GM19395 (cell line): Measurements from ENCODE around the gene CD200R1L.
"Not testable (repeated sequence)": the region's sequence is repeated elsewhere in the genome, so short reads cannot be mapped to it uniquely, and the experiment has no call there.

Experiments used
- ATAC-seq: cut with Tn5 transposase; IDR thresholded peaks from one replicate; pipeline ENCODE4 v1.9.1; 2021; ENCODE audit warnings: mild to moderate bottlenecking, moderate library complexity; ENCODE audit not compliant: unreplicated experiment

The CD200R1L gene

GRCh38 chr3:112846764-112847163 is at the start of gene CD200R1L:
Gene CD200R1L, minus strand, starts transcription at chr3:112846864. Its CDS starts 17,497 bp downstream, at chr3:112829367.
- no peak for ATAC-seq

- no peak for ATAC-seq
Measured at GRCh38 chr3:112894258-112894657, 47.6 kb upstream of the CD200R1L start.

- no peak for ATAC-seq
Measured at GRCh38 chr3:112889357-112889756, 42.7 kb upstream of the CD200R1L start.

GRCh38 chr3:112888381-112889085 is 41.9 kb upstream of the CD200R1L start:
- no peak for ATAC-seq

GRCh38 chr3:112884678-112885290 is 38.1 kb upstream of the CD200R1L start:
- no peak for ATAC-seq

GRCh38 chr3:112881891-112882290 is 35.2 kb upstream of the CD200R1L start:
- ATAC-seq, result no peak

- no peak for ATAC-seq
Measured at GRCh38 chr3:112875561-112875960, 28.9 kb upstream of the CD200R1L start.

GRCh38 chr3:112874725-112875124 is 28.1 kb upstream of the CD200R1L start:
- ATAC-seq, result no peak

- peak; percentile 76 for ATAC-seq
Measured at GRCh38 chr3:112873632-112874031, 27.0 kb upstream of the CD200R1L start.

- ATAC-seq, result no peak
Measured at GRCh38 chr3:112871735-112872134, 25.1 kb upstream of the CD200R1L start.

- no peak for ATAC-seq
Measured at GRCh38 chr3:112865757-112866156, 19.1 kb upstream of the CD200R1L start.

GRCh38 chr3:112860898-112861297 is 14.2 kb upstream of the CD200R1L start:
- no peak for ATAC-seq

- no peak for ATAC-seq
Measured at GRCh38 chr3:112858410-112859069, 11.9 kb upstream of the CD200R1L start.

GRCh38 chr3:112857526-112857925 is 10.9 kb upstream of the CD200R1L start:
- ATAC-seq, result no peak

GRCh38 chr3:112856537-112856936 is 9.9 kb upstream of the CD200R1L start:
- ATAC-seq, result no peak

- no peak for ATAC-seq
Measured at GRCh38 chr3:112855883-112856282, 9.2 kb upstream of the CD200R1L start.

GRCh38 chr3:112855074-112855473 is 8.4 kb upstream of the CD200R1L start:
- not testable (repeated sequence) for ATAC-seq

- no peak for ATAC-seq
Measured at GRCh38 chr3:112848196-112848595, 1.5 kb upstream of the CD200R1L start.

- ATAC-seq, result peak; percentile 84
Measured at GRCh38 chr3:112847692-112848091, 1.0 kb upstream of the CD200R1L start.

- no peak for ATAC-seq
Measured at GRCh38 chr3:112845772-112846171, 892 bp downstream of the CD200R1L start.

GRCh38 chr3:112829046-112829445 is 17.6 kb downstream of the CD200R1L start:
- no peak for ATAC-seq
